Activated CD4-positive, alpha-beta T cell treated with anti-CD3 and anti-CD28 coated beads for 48 hours (primary cell): ENCODE measurements around the gene FGD1.

Experiments used
- DNase-seq: peaks from one replicate; pipeline ENCODE4 v3.0.0-alpha.2; 2020

FGD1 gene

DNA sequence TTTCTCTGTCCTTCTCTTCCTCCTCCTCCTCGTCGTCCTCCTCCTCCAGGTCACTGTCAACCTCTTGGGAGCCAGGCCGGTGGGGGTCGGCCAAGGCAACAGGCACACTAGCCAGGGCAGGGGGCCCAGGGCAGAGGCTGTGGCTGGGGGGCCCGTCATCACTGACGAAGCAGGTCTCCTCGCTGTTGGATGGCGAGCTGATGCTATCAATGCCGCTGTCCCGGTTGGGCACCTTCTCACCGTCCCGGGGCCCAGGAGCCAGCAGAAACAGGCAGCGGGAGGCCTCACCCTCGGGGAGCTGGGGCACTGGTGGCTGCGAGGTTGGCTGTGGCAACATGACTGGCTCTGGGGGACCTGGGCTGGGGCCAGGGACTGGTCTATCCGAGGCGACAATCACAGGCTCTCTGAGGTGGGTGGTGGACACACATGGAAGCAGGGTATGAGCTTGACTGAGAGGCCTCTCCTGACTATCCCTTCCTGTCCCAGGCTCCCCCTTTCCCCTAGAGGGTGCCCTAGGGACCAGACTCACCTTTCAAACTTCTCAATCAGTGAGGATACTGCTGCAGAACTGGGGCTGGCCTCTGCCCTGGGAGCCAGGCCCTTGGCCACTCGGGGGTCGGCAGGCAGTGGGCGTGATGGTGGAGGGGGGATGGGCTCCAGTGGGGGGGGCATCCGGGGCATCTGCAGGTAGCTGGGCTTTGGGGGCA, 25.8 kb downstream of the FGD1 start:
- no peak for DNase-seq

DNA sequence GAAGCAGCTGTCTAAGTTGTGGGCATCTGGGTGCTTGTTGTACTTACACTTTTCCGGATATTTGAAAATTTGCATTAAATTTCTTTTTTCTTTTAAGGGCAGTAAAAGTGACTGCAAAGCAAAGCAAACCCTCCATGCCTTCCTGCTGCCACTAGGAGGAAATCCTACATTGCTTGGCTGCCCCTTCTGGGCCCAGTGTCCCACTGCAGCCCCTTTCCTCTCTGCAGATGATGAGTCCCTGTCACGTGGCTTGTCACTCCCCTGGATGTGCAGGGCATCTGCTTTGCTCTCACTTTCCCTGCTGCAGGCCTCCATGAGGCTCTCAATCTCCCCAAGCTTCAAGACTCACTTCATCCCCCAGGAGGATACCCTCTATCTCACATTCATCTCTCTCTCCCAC, 43.1 kb downstream of the FGD1 start:
- DNase-seq: no peak

DNA sequence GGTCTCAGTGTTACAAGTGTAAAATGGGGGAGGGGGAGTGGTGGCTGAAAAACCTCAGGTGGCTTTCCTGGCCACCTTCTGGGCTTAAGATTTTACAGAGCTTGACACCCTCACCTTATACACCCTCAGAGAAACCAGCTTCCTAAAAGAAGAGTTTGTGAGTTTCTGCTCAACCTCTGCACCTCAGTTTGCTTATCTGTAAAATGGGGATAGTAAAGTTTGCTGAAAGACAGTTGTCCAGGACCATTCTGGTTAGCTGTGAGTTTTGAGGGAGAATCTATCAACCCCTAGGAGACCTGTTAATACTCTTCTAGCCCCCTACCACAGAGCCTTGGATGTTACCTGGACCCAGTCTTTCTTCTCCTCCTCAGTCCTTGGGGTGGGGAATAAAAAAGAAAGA, 46.1 kb downstream of the FGD1 start:
- no peak for DNase-seq

- peak; percentile 7 for DNase-seq
Observed at GRCh38 chrX:54447461-54447860, 48.6 kb downstream of the FGD1 start.

DNA sequence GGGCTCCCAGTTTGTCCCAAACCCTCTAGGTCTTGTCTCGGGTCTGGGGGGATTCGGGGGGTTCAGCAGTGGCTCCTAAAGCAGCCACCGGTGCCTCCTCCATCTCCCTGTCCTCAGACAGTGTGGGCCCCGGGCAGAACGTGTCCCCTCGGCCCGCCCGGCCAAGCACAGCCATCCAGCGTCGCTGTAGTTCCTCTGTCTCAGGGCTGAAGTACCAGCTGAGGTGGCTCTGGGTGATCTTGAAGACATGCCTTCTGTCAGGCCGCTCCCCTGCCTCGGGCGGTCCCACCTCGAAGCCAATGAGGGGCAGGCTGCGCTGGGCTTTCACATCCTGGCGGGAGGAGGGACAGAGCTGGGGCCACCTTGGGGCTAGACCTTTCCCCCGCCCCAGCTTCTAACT, 50.0 kb downstream of the FGD1 start:
- DNase-seq: no peak

DNA sequence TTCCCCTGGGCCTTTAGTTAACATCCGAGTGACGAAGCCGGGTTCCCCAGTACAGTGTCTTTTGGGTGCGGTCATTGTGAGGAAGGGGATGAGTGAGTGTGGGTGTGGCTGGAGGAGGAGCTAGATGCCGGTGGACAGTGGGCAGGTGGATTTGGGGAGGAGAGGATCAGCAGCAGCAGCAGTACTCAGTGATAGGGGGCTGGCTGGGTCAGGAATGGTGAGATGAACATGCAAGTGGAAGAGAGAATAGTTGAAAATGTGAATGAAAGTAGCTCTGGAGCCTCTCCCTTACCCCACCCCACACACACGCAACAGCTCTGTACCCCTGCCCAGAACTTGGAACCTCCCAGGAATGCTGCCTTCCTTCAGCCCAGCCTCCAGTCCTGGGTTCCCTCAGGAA, 51.3 kb downstream of the FGD1 start:
- no peak for DNase-seq

DNA sequence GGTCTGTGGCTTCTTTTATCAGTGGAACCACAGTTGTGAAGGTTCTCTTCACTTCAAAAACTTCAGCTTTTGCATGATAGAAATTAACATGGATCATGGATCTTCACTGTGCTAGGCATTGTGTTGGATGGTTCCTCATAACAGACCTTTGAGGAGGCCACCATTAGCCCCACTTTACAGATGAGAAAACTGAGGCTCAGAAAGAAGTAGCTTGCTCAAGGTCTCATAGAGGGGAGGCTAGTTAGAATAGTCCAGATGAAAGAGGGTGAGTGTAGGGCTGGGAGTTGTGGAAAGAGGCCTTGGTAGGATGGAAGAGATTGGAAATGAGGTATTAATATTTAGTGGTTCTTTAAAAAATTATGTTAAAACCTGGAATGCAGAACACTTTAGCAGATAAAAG, 53.2 kb downstream of the FGD1 start:
- DNase-seq: no peak

DNA sequence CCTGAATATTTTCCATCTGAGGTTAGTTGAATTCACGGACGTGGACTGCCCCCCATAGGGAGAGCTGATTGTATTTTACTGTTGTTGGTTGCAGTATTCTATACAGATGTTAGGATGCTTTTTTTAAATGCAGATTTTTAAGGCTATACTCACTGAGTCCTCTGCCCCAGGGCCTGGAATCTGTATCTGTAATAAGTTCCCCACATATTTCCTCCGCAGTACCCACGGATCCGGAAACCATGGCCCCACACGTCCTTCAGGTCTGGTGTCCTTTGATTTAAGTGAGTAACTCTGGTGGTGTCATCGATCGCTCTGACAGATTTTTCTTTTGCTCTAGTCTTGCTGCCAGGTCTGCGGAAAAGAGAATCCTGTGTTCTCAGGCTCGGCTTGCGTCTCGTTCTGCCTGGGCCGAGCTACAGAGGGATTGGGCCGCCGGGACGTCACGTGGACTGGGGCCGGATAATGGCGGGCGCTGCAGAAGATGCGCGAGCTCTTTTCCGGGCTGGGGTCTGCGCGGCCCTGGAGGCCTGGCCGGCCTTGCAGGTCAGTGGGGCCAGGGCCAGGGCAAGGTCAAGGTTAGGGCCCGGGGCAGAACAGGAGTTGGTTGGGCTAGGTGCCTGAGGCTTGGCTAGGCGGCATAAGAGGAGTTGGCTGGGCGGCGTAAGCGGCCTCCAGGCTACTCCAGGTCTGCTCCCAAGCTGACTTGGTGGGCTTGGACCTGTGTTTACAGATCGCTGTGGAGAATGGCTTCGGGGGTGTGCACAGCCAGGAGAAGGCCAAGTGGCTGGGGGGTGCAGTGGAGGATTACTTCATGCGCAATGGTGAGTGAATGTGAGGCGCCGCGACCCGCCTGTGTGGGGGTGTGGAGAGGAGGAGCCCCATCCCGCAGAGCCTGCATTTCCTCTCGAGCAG, 55.8 kb downstream of the FGD1 start, which contains the start of gene TSR2:
TSR2 (plus strand) TSS at position 445 of the 912 bp plus-strand sequence; CDS start at position 463, 18 bp downstream.
- DNase-seq: peak; percentile 82

DNA sequence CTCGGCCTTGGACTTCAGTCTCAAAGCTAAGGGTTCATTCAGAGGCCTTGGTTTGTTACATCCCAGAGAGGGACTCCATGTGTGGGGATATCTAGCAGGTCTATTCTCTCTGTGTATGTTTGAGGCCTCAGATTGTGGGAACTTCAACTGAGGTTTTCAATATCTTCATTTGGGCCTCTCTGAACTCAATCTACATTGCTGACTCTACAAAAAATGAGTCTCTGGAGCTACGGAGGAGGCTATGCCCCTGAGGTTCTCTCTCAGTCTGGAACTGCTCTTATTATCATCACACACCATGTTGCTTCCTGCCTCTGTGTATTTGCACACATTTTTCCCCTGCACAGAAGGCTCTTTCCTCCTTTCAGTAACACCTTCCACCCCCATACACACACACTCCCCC, 60.9 kb downstream of the FGD1 start:
- no peak for DNase-seq

DNA sequence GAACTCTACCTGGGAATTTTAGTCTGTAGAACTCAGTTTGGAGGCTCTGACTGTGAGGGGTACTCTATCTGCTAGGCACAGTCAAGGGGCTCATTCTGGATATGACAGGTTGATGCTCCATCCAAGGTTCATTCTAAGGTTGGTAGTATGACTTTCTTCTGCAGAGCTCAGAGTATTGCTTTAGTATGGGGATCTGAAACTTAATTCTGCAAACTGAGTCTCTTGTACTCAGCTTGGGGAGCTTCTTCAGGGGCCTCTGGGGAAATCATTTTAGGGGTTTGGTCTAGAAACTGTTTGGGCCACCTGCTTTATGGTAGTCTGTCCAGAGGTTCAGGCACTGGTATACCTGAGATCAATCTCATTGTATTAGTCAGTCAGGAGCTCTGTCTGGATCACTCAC, 65.5 kb downstream of the FGD1 start:
- DNase-seq: no peak

DNA sequence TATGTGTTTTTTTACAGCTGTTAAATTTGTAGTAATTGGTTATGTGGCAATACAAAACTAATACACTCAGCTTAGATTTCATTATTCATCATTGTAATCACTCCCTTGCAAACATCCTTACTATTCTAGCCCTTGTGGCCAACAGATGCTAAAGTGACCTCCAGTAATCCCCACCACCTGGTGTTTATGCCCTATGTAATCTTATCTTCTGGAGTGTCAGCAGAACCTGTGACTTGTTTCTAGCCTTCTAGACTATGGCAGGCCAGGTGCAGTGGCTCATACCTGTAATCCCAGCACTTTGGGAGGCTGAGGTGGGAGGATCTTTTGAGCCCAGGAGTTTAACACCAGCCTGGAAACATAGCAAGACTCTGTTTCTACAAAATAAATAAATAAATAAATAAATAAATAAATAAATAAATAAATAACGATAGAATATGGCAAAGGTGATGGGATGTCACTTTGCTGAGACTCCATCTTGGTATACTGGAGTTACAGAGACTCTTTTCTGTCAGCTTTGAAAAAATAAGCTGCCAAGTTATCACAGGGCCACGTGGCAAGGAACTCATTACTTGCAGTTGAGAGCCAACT, 68.1 kb downstream of the FGD1 start:
- no peak for DNase-seq

- peak; percentile 4 for DNase-seq
Observed at GRCh38 chrX:54423161-54423888, 72.7 kb downstream of the FGD1 start.

DNA sequence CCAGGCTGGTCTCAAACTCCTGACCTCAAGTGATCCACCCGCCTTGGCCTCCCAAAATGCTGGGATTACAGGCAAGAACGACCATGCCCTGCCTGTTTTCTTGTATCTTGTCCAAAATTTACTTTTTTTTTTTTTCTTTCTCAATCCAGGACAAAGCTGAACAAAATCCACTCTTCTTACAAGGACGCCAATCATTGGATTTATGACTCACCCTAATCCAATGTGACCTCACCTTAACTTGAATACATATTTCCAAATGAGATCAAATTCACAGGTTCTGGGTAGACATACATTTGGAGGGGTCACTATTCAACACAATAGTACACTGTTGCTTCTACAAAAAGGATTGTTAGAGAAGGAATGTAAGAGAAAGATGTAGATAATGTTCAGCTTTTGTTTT, 73.9 kb downstream of the FGD1 start:
- DNase-seq: no peak

GRCh38 chrX:54419559-54420302, 76.3 kb downstream of the FGD1 start:
- no peak for DNase-seq

DNA sequence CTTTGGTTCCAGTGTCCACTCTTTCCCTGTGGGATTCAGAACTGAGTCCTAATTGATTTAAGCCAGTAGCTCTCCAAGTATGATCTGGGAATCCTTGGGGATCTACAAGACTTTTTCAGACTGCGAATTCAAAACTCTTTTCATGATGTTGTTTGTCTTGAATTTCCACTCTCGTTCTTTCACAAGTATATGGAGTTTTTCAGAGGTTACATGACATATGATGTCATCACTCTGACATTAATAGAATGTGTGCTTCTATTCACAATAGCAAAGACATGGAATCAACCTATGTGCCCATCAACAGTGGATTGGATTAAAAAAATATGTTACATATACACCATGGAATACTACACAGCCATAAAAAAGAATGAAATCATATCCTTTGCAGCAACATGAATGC, 79.1 kb downstream of the FGD1 start:
- no peak for DNase-seq

DNA sequence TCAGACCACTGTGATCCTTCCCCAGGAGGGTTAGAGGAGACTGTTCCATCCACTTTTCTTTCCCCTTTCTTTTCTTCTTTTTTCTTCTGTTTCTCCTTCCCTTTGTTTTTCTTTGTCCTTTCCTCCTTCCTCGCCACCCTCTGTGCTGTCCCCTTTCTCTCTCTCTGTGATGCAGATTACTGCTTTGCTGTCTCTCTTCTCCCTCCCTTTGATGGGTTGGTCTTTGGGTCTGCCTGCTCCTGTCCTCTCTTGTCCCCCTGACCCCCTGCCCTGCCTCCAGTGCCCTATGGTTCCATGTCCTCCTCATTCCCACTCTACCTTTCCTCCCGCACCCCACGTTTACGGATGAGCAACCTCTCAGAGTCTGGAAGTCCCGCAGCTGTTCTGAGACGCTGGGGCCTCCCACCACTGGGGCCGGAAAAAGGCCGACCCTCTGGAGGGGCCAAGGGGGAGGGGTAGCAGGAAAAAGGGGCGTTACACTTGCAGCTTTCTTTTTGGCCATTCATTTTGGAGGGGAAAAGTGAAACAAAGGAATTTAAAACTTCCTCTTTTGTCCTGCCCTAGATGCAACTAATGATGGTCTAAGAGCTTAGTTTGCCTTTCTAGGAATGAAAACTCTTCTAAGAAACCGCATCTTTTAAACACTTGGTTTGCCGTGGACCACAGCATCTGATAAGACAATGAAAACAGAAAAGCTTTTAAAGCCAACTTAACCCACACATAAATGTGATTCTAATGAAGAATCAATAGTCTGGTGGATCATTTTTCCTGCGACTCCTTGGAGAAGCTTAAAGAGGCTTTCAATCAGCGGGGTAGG, 80.3 kb downstream of the FGD1 start:
- no peak for DNase-seq

DNA sequence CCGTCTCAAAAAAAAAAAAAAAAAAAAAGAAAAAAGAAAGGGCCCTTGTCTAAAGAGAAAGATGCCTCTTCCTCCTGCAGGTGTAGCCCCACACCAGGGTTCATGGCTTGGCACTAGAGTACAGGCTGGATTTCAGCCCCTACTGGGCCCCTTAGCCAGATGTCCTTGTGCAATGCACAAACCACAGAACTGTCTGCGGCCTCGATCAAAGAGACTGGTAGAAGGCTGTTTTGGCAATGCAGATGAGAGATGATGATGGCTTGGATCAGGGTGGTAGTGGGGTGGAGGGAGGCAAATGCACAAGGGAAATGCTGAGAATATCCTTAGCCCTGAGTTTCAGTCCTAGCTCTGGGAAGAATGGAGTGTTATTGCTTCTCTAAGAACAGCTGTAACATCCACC, 82.3 kb downstream of the FGD1 start:
- DNase-seq: peak; percentile 3

DNA sequence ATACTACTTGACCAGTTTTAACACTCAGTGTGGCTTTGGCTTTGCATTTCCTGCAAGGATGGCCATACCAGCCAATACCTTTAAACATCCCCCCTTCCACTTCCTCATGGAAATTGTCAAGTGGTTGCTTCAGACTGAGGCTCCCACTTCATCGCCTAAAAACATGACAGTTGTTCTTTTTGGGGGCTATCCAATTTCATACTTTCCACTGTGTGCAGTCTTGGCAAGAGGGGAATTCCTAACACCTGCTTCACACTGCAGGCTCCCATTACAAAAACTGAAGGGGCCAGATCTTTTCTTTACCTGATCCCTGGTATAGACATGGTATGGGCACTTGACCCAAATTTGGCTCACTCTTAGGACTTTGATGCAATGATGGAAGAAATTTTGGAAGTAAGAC, 84.3 kb downstream of the FGD1 start:
- DNase-seq: no peak

GRCh38 chrX:54407266-54407665, 88.8 kb downstream of the FGD1 start:
- no peak for DNase-seq

DNA sequence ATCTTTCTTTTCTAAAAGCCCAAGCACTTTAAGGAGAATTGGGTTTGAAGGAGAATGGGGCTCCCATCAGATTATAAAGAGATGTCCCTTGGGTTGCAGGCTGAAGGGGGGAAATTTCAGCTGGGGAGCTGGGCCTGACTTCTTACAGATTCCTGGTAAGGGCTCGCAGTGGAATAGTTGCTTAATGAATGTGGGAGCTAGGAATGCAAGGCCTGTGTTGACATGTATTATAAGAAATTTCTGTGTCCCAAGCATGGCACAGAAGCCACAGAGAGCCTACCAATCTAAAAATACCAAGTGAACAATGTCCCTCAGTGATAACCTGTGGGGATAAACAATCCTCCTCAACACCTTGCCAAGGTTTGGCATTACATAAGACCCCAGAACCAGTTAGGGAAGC, 98.9 kb downstream of the FGD1 start:
- no peak for DNase-seq
